ENCODE data around the gene FMOD. TPM values are rescaled to one million over a fixed set of nuclear protein-coding genes. Genes with fewer than 3 reads are reported as not detected.

FMOD gene
- total RNA-seq, 1 donor = not detected

- Histone ChIP-seq H3K4me3 (ENCODE audit: low read length) (no peak overlapping the region), H3K4me1 (ENCODE audit: insufficient read depth, low read length) (peaks cover 20% of the 10 kb centered on the region), H3K9me3 (ENCODE audit: low read depth, low read length) (no peaks in the 10 kb centered on the region), H3K27me3 (ENCODE audit: insufficient read depth, low read length) (peaks cover 3% of the 10 kb centered on the region)
These were observed 17.9 kb upstream of the FMOD start for GRCh38 chr1:203368624-203369451.

GRCh38 chr1:203367057-203367456 is 16.1 kb upstream of the FMOD start:
- Histone ChIP-seq H3K27me3 (ENCODE audit: insufficient read depth, low read length) (peaks cover 3% of the 10 kb centered on the region), H3K4me1 (ENCODE audit: insufficient read depth, low read length) (peaks cover 27% of the 10 kb centered on the region), H3K4me3 (ENCODE audit: low read length) (no peak overlapping the region), H3K9me3 (ENCODE audit: low read depth, low read length) (no peaks in the 10 kb centered on the region)

- no peak overlapping the region for H3K4me3 ChIP-seq (ENCODE audit: low read length)
- no peaks in the 10 kb centered on the region for H3K9me3 ChIP-seq (ENCODE audit: low read depth, low read length)
- H3K4me1 ChIP-seq (ENCODE audit: insufficient read depth, low read length) = peaks cover 32% of the 10 kb centered on the region
- peaks cover 3% of the 10 kb centered on the region for H3K27me3 ChIP-seq (ENCODE audit: insufficient read depth, low read length)
These were observed 15.6 kb upstream of the FMOD start for GRCh38 chr1:203366476-203366875.

- Histone ChIP-seq H3K4me3 (ENCODE audit: low read length) (no peak overlapping the region), H3K4me1 (ENCODE audit: insufficient read depth, low read length) (peaks cover 30% of the 10 kb centered on the region), H3K9me3 (ENCODE audit: low read depth, low read length) (no peaks in the 10 kb centered on the region), H3K27me3 (ENCODE audit: insufficient read depth, low read length) (peaks cover 3% of the 10 kb centered on the region)
These were observed 13.9 kb upstream of the FMOD start for GRCh38 chr1:203364806-203365205.

- H3K4me3 ChIP-seq (ENCODE audit: low read length) = no peak overlapping the region
- peaks cover 3% of the 10 kb centered on the region for H3K27me3 ChIP-seq (ENCODE audit: insufficient read depth, low read length)
- no peaks in the 10 kb centered on the region for H3K9me3 ChIP-seq (ENCODE audit: low read depth, low read length)
- H3K4me1 ChIP-seq (ENCODE audit: insufficient read depth, low read length) = peaks cover 25% of the 10 kb centered on the region
These were observed 13.3 kb upstream of the FMOD start for GRCh38 chr1:203364094-203364801.

GRCh38 chr1:203362720-203363025 is 11.8 kb upstream of the FMOD start:
- Histone ChIP-seq H3K4me1 (ENCODE audit: insufficient read depth, low read length) (peaks cover 15% of the 10 kb centered on the region), H3K4me3 (ENCODE audit: low read length) (no peak overlapping the region), H3K27me3 (ENCODE audit: insufficient read depth, low read length) (peaks cover 6% of the 10 kb centered on the region), H3K9me3 (ENCODE audit: low read depth, low read length) (no peaks in the 10 kb centered on the region)

- Histone ChIP-seq H3K9me3 (ENCODE audit: low read depth, low read length) (no peaks in the 10 kb centered on the region), H3K4me3 (ENCODE audit: low read length) (no peak overlapping the region), H3K4me1 (ENCODE audit: insufficient read depth, low read length) (peaks cover 15% of the 10 kb centered on the region), H3K27me3 (ENCODE audit: insufficient read depth, low read length) (peaks cover 6% of the 10 kb centered on the region)
These were observed 11.2 kb upstream of the FMOD start for GRCh38 chr1:203361945-203362719.

- H3K4me3 ChIP-seq (ENCODE audit: low read length) = no peak overlapping the region
These were observed 9.7 kb upstream of the FMOD start for GRCh38 chr1:203360547-203361185.

GRCh38 chr1:203359010-203359571 is 8.2 kb upstream of the FMOD start:
- Histone ChIP-seq H3K27me3 (ENCODE audit: insufficient read depth, low read length) (peaks cover 13% of the 10 kb centered on the region), H3K4me1 (ENCODE audit: insufficient read depth, low read length) (peaks cover 15% of the 10 kb centered on the region), H3K9me3 (ENCODE audit: low read depth, low read length) (no peaks in the 10 kb centered on the region), H3K4me3 (ENCODE audit: low read length) (no peak overlapping the region)

More at GRCh38 chr1:203360547-203361185, 9.7 kb upstream of the FMOD start:
- Histone ChIP-seq H3K9me3 (ENCODE audit: low read depth, low read length) (no peaks in the 10 kb centered on the region), H3K4me1 (ENCODE audit: insufficient read depth, low read length) (peaks cover 15% of the 10 kb centered on the region), H3K27me3 (ENCODE audit: insufficient read depth, low read length) (peaks cover 12% of the 10 kb centered on the region)

GRCh38 chr1:203354246-203354645 is 3.3 kb upstream of the FMOD start:
- Histone ChIP-seq H3K4me3 (ENCODE audit: low read length) (no peak overlapping the region), H3K4me1 (ENCODE audit: insufficient read depth, low read length) (no peaks in the 10 kb centered on the region)

GRCh38 chr1:203353486-203353885 is 2.6 kb upstream of the FMOD start:
- Histone ChIP-seq H3K4me3 (ENCODE audit: low read length) (no peak overlapping the region), H3K27me3 (ENCODE audit: insufficient read depth, low read length) (peaks cover 21% of the 10 kb centered on the region), H3K4me1 (ENCODE audit: insufficient read depth, low read length) (no peaks in the 10 kb centered on the region), H3K9me3 (ENCODE audit: low read depth, low read length) (no peaks in the 10 kb centered on the region)

More at GRCh38 chr1:203354246-203354645, 3.3 kb upstream of the FMOD start:
- Histone ChIP-seq H3K9me3 (ENCODE audit: low read depth, low read length) (no peaks in the 10 kb centered on the region), H3K27me3 (ENCODE audit: insufficient read depth, low read length) (peaks cover 23% of the 10 kb centered on the region)

GRCh38 chr1:203349773-203350524 is 973 bp downstream of the FMOD start:
- Histone ChIP-seq H3K4me1 (ENCODE audit: insufficient read depth, low read length) (no peaks in the 10 kb centered on the region), H3K4me3 (ENCODE audit: low read length) (no peak overlapping the region), H3K9me3 (ENCODE audit: low read depth, low read length) (no peaks in the 10 kb centered on the region), H3K27me3 (ENCODE audit: insufficient read depth, low read length) (peaks cover 13% of the 10 kb centered on the region)

- no peak overlapping the region for H3K4me3 ChIP-seq (ENCODE audit: low read length)
- no peaks in the 10 kb centered on the region for H3K9me3 ChIP-seq (ENCODE audit: low read depth, low read length)
- H3K27me3 ChIP-seq (ENCODE audit: insufficient read depth, low read length) = peaks cover 10% of the 10 kb centered on the region
- H3K4me1 ChIP-seq (ENCODE audit: insufficient read depth, low read length) = no peaks in the 10 kb centered on the region
These were observed 1.8 kb downstream of the FMOD start for GRCh38 chr1:203349166-203349565.

GRCh38 chr1:203346769-203347102 is 4.2 kb downstream of the FMOD start:
- Histone ChIP-seq H3K27me3 (ENCODE audit: insufficient read depth, low read length) (peaks cover 4% of the 10 kb centered on the region), H3K4me1 (ENCODE audit: insufficient read depth, low read length) (peaks cover 5% of the 10 kb centered on the region), H3K9me3 (ENCODE audit: low read depth, low read length) (no peaks in the 10 kb centered on the region), H3K4me3 (ENCODE audit: low read length) (no peak overlapping the region)
